Panc1 (cell line): ENCODE data around the gene DENND5B. TPM values are rescaled to one million over a fixed set of nuclear protein-coding genes. Genes with fewer than 3 reads are reported as not detected.

Source experiments
- ATAC-seq: fragments of 200-7000 bp; cut with Tn5 transposase; 2 replicates; pipeline ENCODE4 v1.9.1; 2020; ENCODE audit warnings: mild to moderate bottlenecking, moderate library complexity
- BruUV-seq: library from RNA; stranded (reverse); fragments of 400-500 nt; replicated peaks from 2 replicates; lab custom pipeline; 2021; lab: Mats Ljungman, UMichigan
- CTCF ChIA-PET: fragments of 300-600 bp; sonication (Branson Sonifier 250); formaldehyde crosslinking; loops from one replicate; lab custom pipeline; 2022; ENCODE audit warnings: antibody characterized with exemption; lab: Charles Lee
- POLR2A ChIA-PET: fragments of 300-600 bp; sonication (Branson Sonifier 250); formaldehyde crosslinking; loops from one replicate; lab custom pipeline; 2022; ENCODE audit warnings: antibody characterized with exemption; lab: Charles Lee
- DNase-seq: peaks from one replicate; pipeline ENCODE4 v3.0.0-alpha.2; 2010; ENCODE audit warnings: low read depth, low spot score
- H3K27ac ChIP-seq: 2 replicates; pipeline ENCODE4 v1.5.1; 2011; ENCODE audit warnings: mild to moderate bottlenecking, low read length, inconsistent platforms
- H3K27me3 ChIP-seq: fragments of 200-500 bp; sonication (Bioruptor generic); 2 replicates; pipeline ENCODE4 v1.6.0; 2014; ENCODE audit warnings: low read length, inconsistent platforms; ENCODE audit not compliant: control insufficient read depth, insufficient read depth
- H3K36me3 ChIP-seq: fragments of 200-500 bp; sonication (Bioruptor generic); 2 replicates; pipeline ENCODE4 v1.5.1; 2014; ENCODE audit warnings: inconsistent platforms, mild to moderate bottlenecking, low read length, moderate library complexity; ENCODE audit not compliant: control insufficient read depth, insufficient read depth
- H3K4me1 ChIP-seq: 2 replicates; pipeline ENCODE4 v1.5.1; 2011; ENCODE audit warnings: inconsistent platforms, mild to moderate bottlenecking, low read length, moderate library complexity; ENCODE audit not compliant: control insufficient read depth, insufficient read depth
- H3K4me3 ChIP-seq, 2 experiments: 2 replicates each; pipeline ENCODE4 v1.5.1; 2011 to 2012; ENCODE audit warnings: low read depth in 2 of 2, low read length in 2 of 2, mild to moderate bottlenecking in 2 of 2, inconsistent platforms in 1 of 2, moderate library complexity in 1 of 2
- H3K9me3 ChIP-seq: fragments of 200-500 bp; sonication (Bioruptor generic); 2 replicates; pipeline ENCODE4 v1.5.1; 2014; ENCODE audit warnings: low read depth, mild to moderate bottlenecking, inconsistent platforms, low read length, moderate library complexity; ENCODE audit not compliant: control insufficient read depth, insufficient read depth
- CTCF ChIP-seq: fragments of 450-650 bp; IDR thresholded peaks from 2 replicates; pipeline ENCODE4 v1.5.1; 2017; ENCODE audit warnings: mild to moderate bottlenecking
- POLR2AphosphoS5 ChIP-seq: IDR thresholded peaks from 2 replicates; pipeline ENCODE4 v1.6.1; 2012; ENCODE audit warnings: mild to moderate bottlenecking, low read depth, low read length, moderate library complexity
- REST ChIP-seq, 2 experiments: IDR thresholded peaks; 2 replicates each; pipeline ENCODE4 v1.6.1; 2011 to 2012; ENCODE audit warnings: low read depth in 2 of 2, control low read depth in 1 of 2, low read length in 1 of 2, mild to moderate bottlenecking in 1 of 2, moderate library complexity in 1 of 2; ENCODE audit not compliant: insufficient read depth in 1 of 2
- SIN3A ChIP-seq: IDR thresholded peaks from 2 replicates; pipeline ENCODE4 v1.6.1; 2012; ENCODE audit warnings: low read depth, mild to moderate bottlenecking, low read length, moderate library complexity, borderline replicate concordance; ENCODE audit not compliant: insufficient read depth
- TCF7L2 ChIP-seq: IDR thresholded peaks from 2 replicates; pipeline ENCODE4 v1.6.1; 2011; ENCODE audit warnings: mild to moderate bottlenecking, low read depth, low read length, inconsistent platforms
- in situ Hi-C: cut with HindIII; loops from 2 replicates; pipeline ENCODE4 v1.10.0; 2016; ENCODE audit warnings: low sequenced_read_pairs, low pct_unique_long_range_greater_than_20kb
- intact Hi-C: fragments of 100-400 bp; cut with micrococcal nuclease; formaldehyde crosslinking; loops from one replicate; pipeline ENCODE4 v1.10.0; 2022; ENCODE audit not compliant: unreplicated experiment
- total RNA-seq: library from RNA; stranded (reverse); gene quantifications from one replicate; pipeline ENCODE4 v1.2.1, GENCODE V29; 2021; ENCODE audit not compliant: unreplicated experiment

Gene DENND5B
- total RNA-seq, 1 experiment from 2014 or later = 36.8 TPM

GRCh38 chr12:31566547-31566946 is 24.4 kb downstream of the DENND5B start:
- ATAC-seq (no peak), DNase-seq (no peak)
- Histone ChIP-seq H3K4me3 (no peak overlapping the region), H3K27me3 (no peaks in the 10 kb centered on the region), H3K9me3 (no peaks in the 10 kb centered on the region), H3K4me1 (peaks cover 9% of the 10 kb centered on the region), H3K36me3 (no peaks in the 10 kb centered on the region), H3K27ac (no peak overlapping the region)
- TF ChIP-seq SIN3A (no peak), REST (IDR thresholded peaks at IDR 0.05; ENCODE audit: insufficient read depth in 1 of 2, low read depth in 2 of 2, low read length in 1 of 2) (no peak), POLR2AphosphoS5 (no peak), CTCF (no peak), TCF7L2 (no peak)
- ChIA-PET POLR2A (interaction anchor here (0.7 kb wide), 1 partner anchor 219 kb away, joined by 3 read pairs; no protein-coding TSS in a partner anchor), CTCF (no interaction called here)
- intact Hi-C loops (no loop called here), in situ Hi-C loops (no loop called here)
- no TSS peak for BruUV-seq

- TF ChIP-seq CTCF = no peak
- no peak for TF ChIP-seq SIN3A
- TF ChIP-seq REST (IDR thresholded peaks at IDR 0.05; ENCODE audit: insufficient read depth in 1 of 2, low read depth in 2 of 2, low read length in 1 of 2) = no peak
- TF ChIP-seq TCF7L2 = no peak
- TF ChIP-seq POLR2AphosphoS5 = no peak
- H3K27me3 ChIP-seq = no peaks in the 10 kb centered on the region
- intact Hi-C loops = no loop called here
- H3K27ac ChIP-seq = no peak overlapping the region
- in situ Hi-C loops = no loop called here
- peaks cover 2% of the 10 kb centered on the region; the same call in 1 of the 2 replicates for H3K4me1 ChIP-seq
- H3K9me3 ChIP-seq = peaks cover 11% of the 10 kb centered on the region; the same call in 1 of the 2 replicates
- no peak for ATAC-seq
- ChIA-PET POLR2A (no interaction called here), CTCF (no interaction called here)
- BruUV-seq = no TSS peak
- no peak for DNase-seq
- H3K4me3 ChIP-seq = no peak overlapping the region
- H3K36me3 ChIP-seq = no peaks in the 10 kb centered on the region
Observed at GRCh38 chr12:31562594-31563328, 28.2 kb downstream of the DENND5B start.
